Muscle layer of duodenum (tissue), 2 donors: Measurements from ENCODE around the gene KHDC4.

Experiments used
- H3K27ac ChIP-seq: one replicate; pipeline ENCODE4 v1.7.0; 2013; ENCODE audit warnings: mild to moderate bottlenecking, low read length
- H3K27me3 ChIP-seq: one replicate; pipeline ENCODE4 v1.7.0; 2013; ENCODE audit warnings: low read depth, mild to moderate bottlenecking, control low read depth, low read length
- H3K36me3 ChIP-seq, 2 donors: one replicate each; pipeline ENCODE4 v1.7.0; 2013; ENCODE audit warnings: low read length in 2 of 2, control low read depth in 1 of 2, mild to moderate bottlenecking in 1 of 2; ENCODE audit not compliant: insufficient read depth in 2 of 2, control insufficient read depth in 1 of 2
- H3K4me1 ChIP-seq, 2 donors: one replicate each; pipeline ENCODE4 v1.7.0; 2013; ENCODE audit warnings: low read length in 2 of 2, mild to moderate bottlenecking in 2 of 2, control low read depth in 1 of 2, moderate library complexity in 1 of 2; ENCODE audit not compliant: insufficient read depth in 2 of 2, control insufficient read depth in 1 of 2
- H3K4me3 ChIP-seq, 2 donors: one replicate each; pipeline ENCODE4 v1.7.0; 2013; ENCODE audit warnings: low read length in 2 of 2, low read depth in 1 of 2, mild to moderate bottlenecking in 1 of 2
- H3K9me3 ChIP-seq, 2 donors: one replicate each; pipeline ENCODE4 v1.7.0; 2013; ENCODE audit warnings: low read length in 2 of 2, control low read depth in 1 of 2, mild to moderate bottlenecking in 1 of 2; ENCODE audit not compliant: control insufficient read depth in 1 of 2
- donor health status: healthy.

The KHDC4 gene

GRCh38 chr1:155918660-155919059 lies 15.6 kb downstream of the KHDC4 start:
- Histone ChIP-seq H3K4me3 (no peak overlapping the region), H3K27me3 (no peaks in the 10 kb centered on the region), H3K4me1 (no peaks in the 10 kb centered on the region), H3K9me3 (no peaks in the 10 kb centered on the region), H3K36me3 (peaks cover 71 to 91% of the 10 kb centered on the region in 2 donors), H3K27ac (no peak overlapping the region)

DNA sequence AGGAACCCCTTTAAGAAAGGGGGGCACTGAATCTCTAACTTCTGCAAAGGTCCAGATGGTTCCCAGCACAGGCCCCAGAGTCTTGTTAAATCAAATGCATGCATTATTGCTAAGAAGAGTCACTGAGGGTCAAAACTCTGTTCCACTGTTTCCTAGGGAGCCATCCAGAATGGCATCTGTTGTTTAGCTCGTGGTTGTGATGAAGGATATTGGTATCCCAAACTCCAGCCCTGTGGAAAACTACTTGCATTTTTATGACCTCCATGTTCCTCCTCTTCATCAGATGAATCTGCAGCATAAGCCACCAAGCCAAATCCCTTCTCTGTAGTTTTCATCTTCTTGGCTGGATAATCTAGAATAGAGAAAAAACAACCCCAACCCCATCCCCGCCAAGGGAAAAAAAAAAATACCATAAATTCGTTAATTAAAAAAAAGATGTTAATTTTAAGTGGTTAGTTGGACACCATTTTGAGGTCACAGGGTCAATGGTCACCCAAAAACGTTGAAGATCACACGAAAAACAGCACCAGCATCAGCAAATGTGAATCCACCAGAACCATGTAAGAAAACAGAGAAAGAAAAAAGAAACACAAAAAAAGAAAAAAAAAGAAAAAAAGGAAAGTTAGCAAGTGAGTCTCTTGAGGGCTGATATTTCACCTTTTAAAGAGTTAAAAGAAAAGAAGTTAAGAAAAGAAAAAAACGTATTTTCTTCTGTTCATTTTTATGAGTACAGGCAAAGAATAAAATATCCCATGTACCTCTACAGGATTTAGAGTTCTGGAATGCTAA lies 20.1 kb downstream of the KHDC4 start:
- Histone ChIP-seq H3K4me3 (no peak overlapping the region), H3K4me1 (peaks cover 8 to 10% of the 10 kb centered on the region in 2 donors), H3K27ac (no peak overlapping the region), H3K9me3 (no peaks in the 10 kb centered on the region), H3K36me3 (peaks cover 50 to 65% of the 10 kb centered on the region in 2 donors), H3K27me3 (no peaks in the 10 kb centered on the region)

GRCh38 chr1:155912056-155912536 lies 22.1 kb downstream of the KHDC4 start:
- peaks cover 42 to 49% of the 10 kb centered on the region in 2 donors for H3K36me3 ChIP-seq
- H3K4me3 ChIP-seq: peak overlapping the region in 1 of 2 donors; percentile 77
- H3K9me3 ChIP-seq: no peaks in the 10 kb centered on the region

GRCh38 chr1:155911156-155912055 lies 22.8 kb downstream of the KHDC4 start, which contains the start of gene RIT1:
Gene RIT1, minus strand, starts transcription at chr1:155911349. Its CDS starts 588 bp downstream, at chr1:155910761.
- H3K27ac ChIP-seq: peak within 1 kb of the TSS; percentile 96
- no peaks in the 10 kb centered on the region for H3K27me3 ChIP-seq
- no peaks in the 10 kb centered on the region for H3K9me3 ChIP-seq
- H3K4me1 ChIP-seq: peaks cover 8 to 10% of the 10 kb centered on the region in 2 donors
- H3K4me3 ChIP-seq: peak within 1 kb of the TSS; percentile 77 to 96
- peaks cover 36 to 46% of the 10 kb centered on the region in 2 donors for H3K36me3 ChIP-seq

More at GRCh38 chr1:155912056-155912536, 22.1 kb downstream of the KHDC4 start:
- peak overlapping the region; percentile 96 for H3K27ac ChIP-seq
- H3K27me3 ChIP-seq: no peaks in the 10 kb centered on the region
- peaks cover 8 to 10% of the 10 kb centered on the region in 2 donors for H3K4me1 ChIP-seq

DNA sequence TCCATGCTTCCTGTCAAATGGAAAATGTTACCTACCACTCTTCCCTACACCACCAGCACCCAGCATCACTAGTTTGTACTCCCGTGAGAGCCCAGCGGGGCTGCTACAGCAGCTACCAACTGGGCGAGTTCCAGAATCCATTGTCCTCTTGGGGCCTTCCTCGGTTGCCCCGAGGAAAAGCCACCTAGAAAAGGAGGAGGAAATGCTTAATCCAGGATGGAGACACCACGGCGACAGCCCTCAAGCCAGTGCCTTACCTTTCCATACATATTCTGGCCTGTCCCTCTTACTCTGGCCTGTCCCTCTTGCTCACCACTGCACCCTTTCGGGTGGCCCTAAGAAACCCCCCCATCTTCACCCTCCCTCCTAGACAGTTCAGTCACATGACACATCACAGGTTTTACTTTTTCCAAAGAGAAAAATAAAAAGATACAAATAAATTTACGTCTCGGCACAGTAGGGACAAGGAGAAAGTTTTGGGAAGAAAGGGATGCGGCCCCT lies 23.5 kb downstream of the KHDC4 start:
- Histone ChIP-seq H3K4me1 (peaks cover 8 to 10% of the 10 kb centered on the region in 2 donors), H3K9me3 (no peaks in the 10 kb centered on the region), H3K36me3 (peaks cover 28 to 39% of the 10 kb centered on the region in 2 donors), H3K4me3 (peak overlapping the region; percentile 77 to 96), H3K27me3 (no peaks in the 10 kb centered on the region), H3K27ac (peak overlapping the region; percentile 96)

- H3K27ac ChIP-seq: peak overlapping the region; percentile 96
- peak overlapping the region; percentile 77 to 96 for H3K4me3 ChIP-seq
Measured at GRCh38 chr1:155909894-155910293, 24.3 kb downstream of the KHDC4 start.

GRCh38 chr1:155904261-155904660 lies 30.0 kb downstream of the KHDC4 start:
- no peak overlapping the region for H3K4me3 ChIP-seq
- H3K36me3 ChIP-seq: peaks cover 37 to 56% of the 10 kb centered on the region in 2 donors
- H3K27ac ChIP-seq: no peak overlapping the region
- H3K27me3 ChIP-seq: no peaks in the 10 kb centered on the region
- H3K4me1 ChIP-seq: no peaks in the 10 kb centered on the region
- no peaks in the 10 kb centered on the region for H3K9me3 ChIP-seq

More at GRCh38 chr1:155909894-155910293, 24.3 kb downstream of the KHDC4 start:
- Histone ChIP-seq H3K9me3 (no peaks in the 10 kb centered on the region), H3K36me3 (peaks cover 27 to 35% of the 10 kb centered on the region in 2 donors), H3K27me3 (no peaks in the 10 kb centered on the region), H3K4me1 (peaks cover 8 to 10% of the 10 kb centered on the region in 2 donors)

DNA sequence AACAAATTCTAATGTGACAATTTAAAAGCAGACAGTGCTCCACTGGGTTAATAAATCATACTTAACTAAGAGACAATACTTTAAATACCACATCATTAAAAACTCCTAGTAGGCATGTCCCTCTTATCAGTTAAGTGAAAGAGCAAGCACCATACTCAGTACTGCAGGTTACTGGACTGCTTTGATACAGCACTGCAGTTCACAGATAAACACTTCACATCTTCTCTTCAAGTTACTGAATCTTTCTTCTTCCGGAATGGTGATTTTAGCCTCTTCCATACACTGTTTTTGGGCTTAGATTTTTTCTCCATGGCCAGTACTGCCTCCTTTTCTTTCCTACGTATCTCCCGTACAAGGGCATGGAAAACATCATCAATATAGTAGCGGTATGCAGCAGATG lies 34.1 kb downstream of the KHDC4 start:
- Histone ChIP-seq H3K4me1 (no peaks in the 10 kb centered on the region), H3K36me3 (peaks cover 42 to 70% of the 10 kb centered on the region in 2 donors), H3K9me3 (no peaks in the 10 kb centered on the region), H3K27ac (no peak overlapping the region), H3K4me3 (no peak overlapping the region), H3K27me3 (no peaks in the 10 kb centered on the region)

DNA sequence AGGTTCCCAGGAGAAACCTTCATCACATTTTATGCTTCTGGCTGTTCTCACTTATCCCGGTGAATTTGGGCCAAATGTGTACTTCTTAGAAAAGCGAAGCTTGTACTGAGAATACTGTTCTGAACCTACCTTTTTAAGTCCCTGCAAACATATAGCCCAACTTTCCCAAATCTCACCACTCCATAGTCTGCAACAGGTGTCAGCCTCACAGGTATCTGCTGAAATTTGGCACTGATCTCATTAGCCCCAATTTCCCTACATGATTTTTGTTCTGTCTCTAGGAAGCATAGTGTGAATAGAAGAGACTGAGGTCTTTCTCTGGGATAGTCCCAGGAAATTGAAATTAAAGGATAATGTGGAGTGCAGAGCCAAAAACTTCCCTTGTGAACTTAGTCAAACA lies 34.5 kb downstream of the KHDC4 start:
- H3K27me3 ChIP-seq: no peaks in the 10 kb centered on the region
- H3K4me1 ChIP-seq: no peaks in the 10 kb centered on the region
- peaks cover 39 to 66% of the 10 kb centered on the region in 2 donors for H3K36me3 ChIP-seq
- no peaks in the 10 kb centered on the region for H3K9me3 ChIP-seq
- no peak overlapping the region for H3K4me3 ChIP-seq
- H3K27ac ChIP-seq: no peak overlapping the region

DNA sequence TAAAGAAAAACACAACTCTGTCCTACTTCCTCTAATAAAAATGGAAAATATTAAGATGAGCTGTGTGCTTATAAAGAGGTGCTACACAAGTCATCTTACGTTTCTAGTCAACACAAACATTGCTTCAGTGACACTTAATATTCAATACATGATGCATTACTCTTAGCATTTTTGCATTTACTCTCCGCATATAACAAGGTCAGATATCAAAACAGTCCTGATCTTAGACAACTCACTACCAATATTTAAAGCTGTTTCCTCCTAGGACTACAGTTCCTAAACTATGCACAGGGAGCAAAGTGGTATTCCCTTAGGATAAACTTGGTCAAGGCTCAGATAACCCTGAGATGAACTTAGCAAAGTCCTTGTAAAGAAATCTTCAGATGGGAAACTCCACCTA lies 35.3 kb downstream of the KHDC4 start:
- Histone ChIP-seq H3K4me1 (no peaks in the 10 kb centered on the region), H3K9me3 (no peaks in the 10 kb centered on the region), H3K4me3 (no peak overlapping the region), H3K27me3 (no peaks in the 10 kb centered on the region), H3K27ac (no peak overlapping the region), H3K36me3 (peaks cover 31 to 58% of the 10 kb centered on the region in 2 donors)

DNA sequence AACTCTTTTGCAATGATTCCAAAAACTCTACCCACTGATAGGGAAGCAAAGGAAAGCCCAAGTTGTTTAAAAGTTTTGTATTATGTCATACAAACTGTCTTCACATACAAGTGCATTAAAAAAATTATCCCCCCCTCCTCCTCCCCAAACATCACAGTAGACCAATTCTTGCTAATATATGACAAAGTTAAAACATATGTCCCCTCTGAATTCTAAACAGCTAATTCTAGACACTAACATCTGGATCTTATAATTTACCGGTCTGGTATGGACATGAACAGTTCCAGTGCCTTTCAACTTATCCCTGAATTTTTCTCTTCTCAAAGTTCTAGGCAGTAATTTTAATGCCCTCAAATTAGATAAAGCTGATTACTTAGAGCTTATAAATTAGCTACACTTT lies 36.5 kb downstream of the KHDC4 start:
- H3K36me3 ChIP-seq: peaks cover 27 to 58% of the 10 kb centered on the region in 2 donors
- H3K27me3 ChIP-seq: no peaks in the 10 kb centered on the region
- no peak overlapping the region for H3K27ac ChIP-seq
- no peaks in the 10 kb centered on the region for H3K4me1 ChIP-seq
- no peak overlapping the region for H3K4me3 ChIP-seq
- H3K9me3 ChIP-seq: no peaks in the 10 kb centered on the region
